Embryonic facial prominence (tissue), 1 donor: ENCODE data around the gene PARN.
A peak's percentile ranks its signal among the peaks of the same experiment; 100 is the strongest.

Source experiments
- DNase-seq: peaks from one replicate; pipeline ENCODE4 v3.0.0-alpha.2; 2016; ENCODE audit errors: extremely low spot score

PARN gene

GRCh38 chr16:14529010-14529669, 100.9 kb downstream of the PARN start:
- peak; percentile 86 for DNase-seq

GRCh38 chr16:14528306-14528705, 101.8 kb downstream of the PARN start:
- no peak for DNase-seq

DNA sequence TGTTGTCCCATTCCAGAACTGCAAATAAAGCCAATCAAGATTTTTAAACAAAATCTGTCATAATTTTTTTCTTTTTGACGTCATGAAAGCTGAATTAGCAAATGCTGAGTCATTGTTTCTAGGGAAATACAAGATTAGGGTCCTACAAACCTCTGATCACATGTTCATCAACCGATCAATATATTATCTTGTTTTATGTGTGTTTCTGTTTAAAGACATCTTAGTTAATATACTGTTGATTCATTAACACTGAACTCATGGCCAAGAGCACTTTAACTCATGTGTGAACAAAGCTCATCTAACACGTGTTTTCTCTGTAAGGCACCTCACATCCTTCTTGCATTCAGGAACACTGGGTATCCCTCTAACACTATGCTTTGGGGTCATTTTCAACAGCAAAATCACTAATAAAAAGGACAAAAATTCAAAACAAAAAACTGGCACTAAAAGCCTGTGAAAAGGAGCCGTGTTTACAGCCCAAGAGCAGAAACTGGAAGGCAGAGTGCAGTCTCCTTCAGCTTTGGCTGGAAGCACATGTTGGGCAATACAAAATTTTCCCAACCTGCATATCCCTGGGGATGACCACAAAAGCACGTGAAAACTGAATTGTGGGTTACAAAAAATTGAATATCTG, 102.5 kb downstream of the PARN start:
- DNase-seq = no peak

- DNase-seq = no peak
Measured at GRCh38 chr16:14525596-14525995, 104.5 kb downstream of the PARN start.

GRCh38 chr16:14524979-14525378, 105.1 kb downstream of the PARN start:
- DNase-seq = no peak

GRCh38 chr16:14523632-14524031, 106.4 kb downstream of the PARN start:
- DNase-seq = no peak

DNA sequence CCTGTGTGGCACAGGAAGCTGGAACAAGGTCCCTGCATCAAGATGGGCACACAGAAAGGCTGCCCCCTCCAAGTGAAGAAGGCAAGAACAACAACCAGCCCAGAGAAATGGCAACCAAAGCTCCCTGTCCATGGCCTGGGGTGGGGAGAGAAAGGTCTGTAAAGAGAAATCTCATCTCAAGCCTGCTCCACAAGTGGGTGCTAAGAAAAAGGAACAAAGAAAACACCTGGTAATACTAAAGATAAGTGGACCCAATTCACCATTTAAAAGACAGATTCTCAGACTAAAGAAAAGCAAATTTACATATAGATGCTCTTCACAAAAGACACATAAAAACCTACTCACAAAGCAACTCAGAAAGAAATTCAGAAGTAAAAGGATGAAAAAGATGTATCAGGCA, 107.4 kb downstream of the PARN start:
- no peak for DNase-seq

- DNase-seq = no peak
Measured at GRCh38 chr16:14520753-14521152, 109.3 kb downstream of the PARN start.

DNA sequence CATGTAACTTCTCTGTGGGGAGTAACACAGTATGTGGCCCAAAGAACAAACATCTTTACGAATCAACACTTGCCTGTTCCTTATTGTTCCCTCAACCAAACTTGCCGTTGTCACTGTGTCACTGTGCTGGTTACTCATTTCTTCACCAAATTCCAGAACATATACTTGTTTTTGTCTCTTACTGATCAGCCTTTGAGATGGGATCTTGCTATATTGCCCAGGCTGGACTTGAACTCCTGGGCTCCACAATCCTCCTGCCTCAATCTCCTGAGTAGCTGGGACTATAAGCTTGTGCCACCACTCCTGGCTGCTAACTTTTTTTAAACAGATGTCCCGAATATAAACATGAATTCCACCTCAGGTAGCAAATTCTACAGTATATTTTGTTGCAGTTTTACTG, 115.1 kb downstream of the PARN start:
- DNase-seq = no peak

GRCh38 chr16:14513389-14514107, 116.5 kb downstream of the PARN start:
- DNase-seq = no peak

- DNase-seq = no peak
Measured at GRCh38 chr16:14511800-14512135, 118.3 kb downstream of the PARN start.

DNA sequence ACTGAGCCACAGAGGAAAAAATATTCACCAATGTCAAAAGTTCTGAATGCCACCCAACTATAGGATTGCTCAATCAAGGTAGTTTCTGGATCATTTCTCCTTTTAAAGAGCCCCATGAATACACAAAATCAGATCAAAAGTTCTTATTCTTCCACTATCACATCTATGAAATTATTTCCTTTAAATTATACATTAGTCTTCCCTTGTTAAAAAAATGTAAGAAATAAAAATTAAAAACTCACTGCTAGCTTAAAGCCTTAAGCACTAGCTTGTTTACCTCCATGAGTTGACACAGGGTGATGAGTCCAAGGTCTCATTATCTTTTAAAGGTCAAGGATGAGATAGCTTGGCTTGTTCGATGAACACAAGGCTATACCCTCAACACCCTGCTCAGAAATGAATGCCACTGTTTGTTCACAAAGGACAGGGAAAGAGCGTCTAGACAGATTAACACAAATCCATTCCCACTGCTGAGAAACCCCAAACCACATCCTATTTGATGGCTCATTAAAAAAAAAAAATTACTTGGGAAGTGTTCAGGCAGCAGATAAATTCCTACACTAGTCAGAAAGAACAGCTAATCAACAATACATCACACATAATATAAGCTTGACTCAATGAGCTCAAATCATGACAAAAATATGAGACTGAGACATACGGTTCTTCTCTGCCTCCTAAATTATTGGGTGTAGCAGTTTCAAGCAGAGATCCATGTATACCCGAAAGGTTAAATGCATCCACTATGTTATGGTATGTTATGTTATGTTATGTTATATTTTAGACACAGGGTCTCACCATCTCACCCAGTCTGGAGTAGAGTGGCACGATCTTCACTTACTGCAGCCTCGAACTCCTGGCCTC, 118.9 kb downstream of the PARN start:
- DNase-seq = no peak

- DNase-seq = no peak
Measured at GRCh38 chr16:14510581-14510938, 119.5 kb downstream of the PARN start.

GRCh38 chr16:14509675-14510132, 120.4 kb downstream of the PARN start:
- DNase-seq = no peak

DNA sequence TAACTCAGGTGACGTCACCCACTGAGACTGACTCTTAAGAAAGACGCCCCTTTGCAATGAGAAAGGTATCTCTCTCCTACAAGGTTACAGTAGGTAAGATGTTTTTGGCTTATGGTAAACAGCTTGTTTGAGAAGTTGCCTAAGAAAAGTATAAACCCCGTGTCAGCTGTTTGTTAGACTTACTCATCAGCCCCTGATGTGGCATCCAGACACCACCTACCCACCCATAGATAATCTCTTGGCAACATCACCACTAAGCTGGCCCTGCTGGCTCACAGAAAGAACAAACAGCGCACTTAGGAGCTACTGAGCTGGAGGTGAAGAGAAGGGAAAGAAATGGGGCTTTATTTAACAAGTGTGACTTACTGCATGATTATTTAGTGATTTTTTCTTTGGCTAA, 121.0 kb downstream of the PARN start:
- DNase-seq = no peak

DNA sequence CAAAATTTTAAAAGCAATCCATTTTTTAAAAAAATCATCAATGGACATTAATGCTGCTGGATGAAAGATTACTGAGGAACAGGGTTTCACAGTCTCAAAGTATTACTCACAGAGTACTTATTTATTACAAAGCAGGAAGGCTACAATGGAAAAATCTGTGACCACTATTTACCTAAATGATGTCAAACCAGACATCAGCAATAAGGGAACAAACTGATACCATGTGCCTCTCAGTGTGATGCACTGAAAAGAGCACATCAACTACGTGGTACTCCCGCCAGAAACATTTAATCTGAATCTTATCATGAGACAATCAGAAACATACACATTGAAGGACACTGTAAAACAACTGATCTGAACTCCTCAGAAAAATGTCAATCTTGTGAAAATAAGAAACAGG, 124.2 kb downstream of the PARN start:
- DNase-seq = no peak

GRCh38 chr16:14502932-14503741, 126.9 kb downstream of the PARN start:
- no peak for DNase-seq

DNA sequence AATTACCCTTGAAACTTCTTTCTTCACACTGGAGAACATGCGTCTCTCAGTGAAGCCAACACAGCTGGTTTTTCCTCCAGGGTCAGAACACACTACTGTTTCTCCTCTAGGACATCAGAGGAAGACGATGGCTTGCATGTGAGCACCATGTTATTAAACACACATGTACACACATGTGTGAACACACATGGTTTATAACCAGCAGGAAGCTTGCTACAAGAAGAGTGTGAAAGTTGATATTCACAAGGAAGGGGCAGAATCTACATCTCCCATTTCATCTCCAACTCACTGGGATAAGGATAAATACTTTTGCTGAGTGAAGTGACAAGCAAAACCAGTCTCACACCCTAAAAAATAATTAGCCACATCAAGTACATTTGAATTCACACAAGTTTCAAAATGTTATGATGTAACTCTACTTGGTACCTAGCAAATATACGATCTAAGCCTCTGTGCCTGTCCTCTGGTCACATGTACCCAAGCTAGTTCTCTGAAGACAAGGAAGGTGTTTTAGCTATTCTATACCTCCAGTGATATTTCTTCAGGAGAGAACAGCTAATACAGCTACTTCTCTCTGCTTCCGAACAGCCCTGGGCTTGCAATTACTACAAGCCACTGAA, 127.7 kb downstream of the PARN start:
- no peak for DNase-seq

DNA sequence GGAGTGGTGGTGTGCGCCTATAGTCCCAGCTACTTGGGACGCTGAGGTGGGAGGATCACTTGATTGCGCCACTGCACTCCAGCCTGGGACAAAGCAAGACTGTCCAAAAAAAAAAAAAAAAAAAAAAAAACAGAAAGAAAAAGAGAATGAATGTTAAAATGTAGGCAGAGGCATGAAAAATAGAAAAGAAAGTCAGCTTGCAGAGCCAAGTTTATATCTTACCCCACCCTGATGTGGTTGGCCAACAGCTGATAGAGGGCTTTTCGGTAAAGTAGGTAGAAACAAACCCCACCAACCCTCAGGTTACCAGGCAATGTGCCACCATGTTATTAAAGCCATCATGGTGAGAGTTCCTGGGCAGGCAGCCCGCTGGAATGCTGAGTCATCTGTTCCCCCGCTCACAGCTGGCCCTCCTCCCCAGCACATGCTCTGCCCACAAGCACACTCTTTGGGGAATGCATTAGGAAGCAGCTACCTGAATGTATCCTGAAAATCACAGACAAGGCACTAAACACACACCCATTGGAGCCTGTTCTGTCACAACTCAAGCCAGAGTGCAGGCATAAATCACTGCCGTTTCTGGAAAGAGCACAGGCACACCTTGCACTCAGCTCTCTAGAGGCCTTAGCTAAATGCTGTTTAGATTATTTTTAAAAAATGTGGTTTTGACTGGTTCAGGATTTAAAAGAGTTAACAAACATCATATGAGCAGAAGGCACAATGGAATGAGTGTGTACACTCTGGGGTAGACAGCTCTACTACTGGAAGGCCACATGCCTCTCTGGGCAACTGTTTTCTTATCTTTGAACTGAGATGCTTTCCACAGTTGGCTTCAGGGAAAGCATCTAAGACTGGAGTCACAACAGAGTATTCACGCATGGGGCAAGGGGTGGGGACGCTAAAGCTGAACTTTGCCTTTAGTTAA, 128.5 kb downstream of the PARN start:
- DNase-seq = peak; percentile 72

GRCh38 chr16:14500791-14501190, 129.3 kb downstream of the PARN start:
- DNase-seq = no peak
